Transverse colon (tissue), 4 donors: ENCODE results near the gene ACSF3. TPM values are rescaled to one million over a fixed set of nuclear protein-coding genes. Genes with fewer than 3 reads are reported as not detected.

ENCODE experiments used
- DNase-seq: peaks from one replicate; pipeline ENCODE4 v3.0.0-alpha.2; 2019
- H3K27ac ChIP-seq, 4 donors: fragments of 200-600 bp; sonication (generic); 2 replicates each; pipeline ENCODE4 v1.5.1; 2016 to 2018; ENCODE audit warnings: inconsistent platforms in 4 of 4
- H3K27me3 ChIP-seq: fragments of 200-600 bp; sonication (generic); 2 replicates; pipeline ENCODE4 v1.5.1; 2017; ENCODE audit warnings: inconsistent platforms
- H3K36me3 ChIP-seq, 4 donors: fragments of 200-600 bp; sonication (generic); 2 replicates each; pipeline ENCODE4 v1.5.1; 2017 to 2019; ENCODE audit warnings: inconsistent platforms in 4 of 4
- H3K4me1 ChIP-seq, 4 donors: fragments of 200-600 bp; sonication (generic); 2 replicates each; pipeline ENCODE4 v1.5.1; 2017 to 2020; ENCODE audit warnings: inconsistent platforms in 4 of 4
- H3K4me3 ChIP-seq, 4 donors: fragments of 200-600 bp; sonication (generic); 1 replicate in 1 of 4; 2 replicates in 3 of 4; pipeline versions ENCODE4 v1.5.1 to v1.6.1; 2017 to 2019; ENCODE audit warnings: inconsistent platforms in 4 of 4
- H3K9me3 ChIP-seq, 2 donors: fragments of 200-600 bp; sonication (generic); 2 replicates each; pipeline ENCODE4 v1.5.1; 2017 to 2019; ENCODE audit warnings: inconsistent platforms in 2 of 2
- EP300 ChIP-seq: sonication (generic); formaldehyde crosslinking; IDR thresholded peaks from one replicate; pipeline ENCODE4 v1.6.1; 2017; ENCODE audit warnings: antibody characterized with exemption, low read depth
- POLR2A ChIP-seq: fragments of 450-650 bp; IDR thresholded peaks from one replicate; pipeline ENCODE4 v1.6.1; 2016; ENCODE audit warnings: antibody characterized with exemption, mild to moderate bottlenecking, moderate library complexity
- POLR2AphosphoS5 ChIP-seq, 3 donors: sonication (generic); formaldehyde crosslinking; IDR thresholded peaks; one replicate each; pipeline ENCODE4 v1.6.1; 2016; ENCODE audit warnings: antibody characterized with exemption in 3 of 3
- WGBS, 2 donors: methylation state at CpG; one replicate each; pipeline ENCODE4 v1.1.5; 2018; ENCODE audit warnings: low coverage in 1 of 2; 5-methylcytosine and 5-hydroxymethylcytosine counted together
- in situ Hi-C, 4 donors: fragments of 200-750 bp; cut with MboI; loops; one replicate each; pipeline versions ENCODE4 v1.15.0 to v1.15.1; 2017; ENCODE audit warnings: low sequenced_read_pairs in 3 of 4, low pct_ligation_motif_present in 1 of 4, low pct_unique_long_range_greater_than_20kb in 1 of 4
- intact Hi-C: fragments of 100-400 bp; cut with DNase I; formaldehyde crosslinking; loops from one replicate; pipeline ENCODE4 v1.15.1; 2023; ENCODE audit warnings: low total_unique reads
- total RNA-seq, 4 donors: library from RNA; depleted of rRNA; stranded (reverse); fragments of >200 nt; gene quantifications; one replicate each; pipeline ENCODE4 v1.1.0, GENCODE V29; 2016
- TF ChIP-seq, protein P1 (sequence below), 5 experiments: fragments of 200-600 bp in 3 of 5; fragments of 450-650 bp in 2 of 5; sonication (generic) in 3 of 5; IDR thresholded peaks; 1 replicate in 2 of 5; 2 replicates in 3 of 5; pipeline ENCODE4 v1.5.1; 2016 to 2017; ENCODE audit warnings: antibody characterized with exemption in 5 of 5, inconsistent platforms in 3 of 5, mild to moderate bottlenecking in 2 of 5, moderate library complexity in 1 of 5

The ACSF3 gene
- total RNA-seq, 4 donors from 2014 or later: 54.5 to 120 (median 75.8) TPM

- TF ChIP-seq POLR2AphosphoS5 (IDR thresholded peaks at IDR 0.05): no peak
- TF ChIP-seq POLR2A: no peak
- TF ChIP-seq, protein P1, sequence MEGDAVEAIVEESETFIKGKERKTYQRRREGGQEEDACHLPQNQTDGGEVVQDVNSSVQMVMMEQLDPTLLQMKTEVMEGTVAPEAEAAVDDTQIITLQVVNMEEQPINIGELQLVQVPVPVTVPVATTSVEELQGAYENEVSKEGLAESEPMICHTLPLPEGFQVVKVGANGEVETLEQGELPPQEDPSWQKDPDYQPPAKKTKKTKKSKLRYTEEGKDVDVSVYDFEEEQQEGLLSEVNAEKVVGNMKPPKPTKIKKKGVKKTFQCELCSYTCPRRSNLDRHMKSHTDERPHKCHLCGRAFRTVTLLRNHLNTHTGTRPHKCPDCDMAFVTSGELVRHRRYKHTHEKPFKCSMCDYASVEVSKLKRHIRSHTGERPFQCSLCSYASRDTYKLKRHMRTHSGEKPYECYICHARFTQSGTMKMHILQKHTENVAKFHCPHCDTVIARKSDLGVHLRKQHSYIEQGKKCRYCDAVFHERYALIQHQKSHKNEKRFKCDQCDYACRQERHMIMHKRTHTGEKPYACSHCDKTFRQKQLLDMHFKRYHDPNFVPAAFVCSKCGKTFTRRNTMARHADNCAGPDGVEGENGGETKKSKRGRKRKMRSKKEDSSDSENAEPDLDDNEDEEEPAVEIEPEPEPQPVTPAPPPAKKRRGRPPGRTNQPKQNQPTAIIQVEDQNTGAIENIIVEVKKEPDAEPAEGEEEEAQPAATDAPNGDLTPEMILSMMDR (IDR thresholded peaks at IDR 0.05): no peak
- TF ChIP-seq EP300: no peak
- no peak for DNase-seq
- intact Hi-C loops (no loop called here), in situ Hi-C loops (no loop called here)
- H3K36me3 ChIP-seq: peaks cover 0 to 15% (median 6%) of the 10 kb centered on the region in 4 donors
- no peak overlapping the region for H3K4me3 ChIP-seq
- H3K27ac ChIP-seq: no peak overlapping the region
- 93% methylated on average over 11 of the region's 12 CpGs; no CpG with 5 or more reads in 1 of the 2 donors for WGBS, 2 donors
- H3K9me3 ChIP-seq: no peaks in the 10 kb centered on the region
- H3K27me3 ChIP-seq: no peaks in the 10 kb centered on the region
- H3K4me1 ChIP-seq: no peaks in the 10 kb centered on the region
Observed at GRCh38 chr16:89139907-89140361, 46.3 kb downstream of the ACSF3 start.

DNA sequence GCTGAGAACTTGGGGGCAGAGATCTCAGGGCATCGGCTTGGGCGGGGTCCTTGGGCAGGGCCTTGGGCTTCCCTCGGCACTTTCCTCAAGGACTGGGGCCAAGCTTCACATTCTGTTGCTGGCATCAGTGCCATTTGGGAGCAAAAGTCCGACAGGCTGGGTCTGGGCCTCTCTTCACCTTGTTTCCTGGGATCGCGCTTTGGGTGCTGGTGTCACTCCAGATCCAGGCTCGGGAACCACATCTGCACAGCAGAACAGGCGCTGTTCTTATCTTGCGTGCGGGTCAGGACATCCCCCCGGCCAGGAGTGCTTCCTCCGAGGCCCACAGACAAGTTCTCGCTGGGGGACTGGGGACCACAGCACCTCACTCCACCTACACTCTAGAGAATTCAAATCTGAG is 46.7 kb downstream of the ACSF3 start:
- DNase-seq: no peak
- WGBS, 2 donors: 88% methylated on average over 7 of the region's 13 CpGs; no CpG with 5 or more reads in 1 of the 2 donors
- H3K4me3 ChIP-seq: no peak overlapping the region
- in situ Hi-C loops: no loop called here
- H3K36me3 ChIP-seq: peaks cover 0 to 13% (median 6%) of the 10 kb centered on the region in 4 donors
- H3K9me3 ChIP-seq: no peaks in the 10 kb centered on the region
- no peaks in the 10 kb centered on the region for H3K27me3 ChIP-seq
- no peak for TF ChIP-seq EP300
- TF ChIP-seq, protein P1 (IDR thresholded peaks at IDR 0.05): no peak
- TF ChIP-seq POLR2AphosphoS5 (IDR thresholded peaks at IDR 0.05): no peak
- TF ChIP-seq POLR2A: no peak
- no peaks in the 10 kb centered on the region for H3K4me1 ChIP-seq
- no peak overlapping the region for H3K27ac ChIP-seq
- intact Hi-C loops: no loop called here

DNA sequence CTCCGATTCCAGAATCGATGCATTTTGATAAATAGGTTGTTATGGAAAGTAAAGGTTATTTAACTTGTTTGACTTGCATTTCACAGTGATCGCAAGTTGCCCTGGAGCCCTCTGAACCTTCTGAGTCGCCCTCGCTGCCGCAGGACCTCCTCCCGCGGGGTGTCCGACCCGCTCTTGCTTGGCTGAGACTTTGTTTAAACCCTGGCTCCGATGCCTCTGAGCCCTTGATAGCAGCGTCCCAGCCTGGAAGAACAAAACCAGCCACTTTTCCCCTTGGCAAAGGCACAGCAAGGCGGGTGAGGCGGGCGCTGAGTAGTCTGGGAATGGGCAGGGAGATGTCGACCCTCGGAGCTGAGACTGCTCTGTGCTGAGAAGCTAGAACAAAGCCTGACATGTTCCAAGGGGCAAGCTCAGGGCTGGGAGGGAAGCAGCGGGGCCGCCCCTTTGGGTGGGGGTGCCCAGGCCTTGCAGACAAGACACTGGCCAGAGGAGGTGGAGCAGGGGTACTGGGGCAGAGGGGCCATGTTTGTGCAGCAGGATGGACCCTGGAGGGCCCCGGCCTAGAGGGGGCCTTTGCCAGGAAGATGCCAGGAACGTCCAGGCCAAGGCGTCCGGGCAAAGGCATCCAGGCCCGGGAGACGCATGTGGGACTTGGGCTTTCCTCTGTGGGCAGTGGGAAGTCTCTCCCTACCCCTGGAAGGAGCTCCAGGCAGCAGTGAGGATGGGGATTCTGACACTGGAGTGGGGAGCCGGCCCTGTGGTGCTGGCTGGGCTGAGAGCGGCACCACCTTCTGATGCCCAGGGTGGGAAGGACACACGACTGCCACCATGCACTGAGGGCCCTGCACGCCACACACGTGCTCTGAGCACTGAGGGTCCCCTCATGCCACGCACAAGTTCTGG is 47.6 kb downstream of the ACSF3 start:
- in situ Hi-C loops (no loop called here), intact Hi-C loops (no loop called here)
- Histone ChIP-seq H3K36me3 (peaks cover 0 to 16% (median 6%) of the 10 kb centered on the region in 4 donors), H3K27ac (no peak overlapping the region), H3K4me1 (no peaks in the 10 kb centered on the region), H3K4me3 (no peak overlapping the region), H3K9me3 (no peaks in the 10 kb centered on the region), H3K27me3 (no peaks in the 10 kb centered on the region)
- DNase-seq: no peak
- TF ChIP-seq POLR2AphosphoS5 (IDR thresholded peaks at IDR 0.05) (no peak), POLR2A (no peak), EP300 (no peak)
- TF ChIP-seq, protein P1 (IDR thresholded peaks at IDR 0.05): no peak
- WGBS, 2 donors: 94 to 95% methylated on average over 7 to 27 of the region's 31 CpGs

GRCh38 chr16:89141884-89142267 is 48.2 kb downstream of the ACSF3 start:
- Histone ChIP-seq H3K36me3 (peaks cover 0 to 13% (median 6%) of the 10 kb centered on the region in 4 donors), H3K27me3 (no peaks in the 10 kb centered on the region), H3K27ac (no peak overlapping the region), H3K4me3 (no peak overlapping the region), H3K9me3 (no peaks in the 10 kb centered on the region), H3K4me1 (no peaks in the 10 kb centered on the region)
- intact Hi-C loops: no loop called here
- in situ Hi-C loops: no loop called here
- no peak for DNase-seq
- WGBS, 2 donors: 99% methylated on average over 13 of the region's 13 CpGs; no CpG with 5 or more reads in 1 of the 2 donors
- TF ChIP-seq POLR2AphosphoS5 (IDR thresholded peaks at IDR 0.05) (no peak), POLR2A (no peak), EP300 (no peak)
- TF ChIP-seq, protein P1 (IDR thresholded peaks at IDR 0.05): no peak
